ENCODE measurements around the gene TMEM220. TPM values are rescaled to one million over a fixed set of nuclear protein-coding genes. Genes with fewer than 3 reads are reported as not detected.

TMEM220 gene
- total RNA-seq = 1.6 and 1.8 TPM in 2 replicates

DNA sequence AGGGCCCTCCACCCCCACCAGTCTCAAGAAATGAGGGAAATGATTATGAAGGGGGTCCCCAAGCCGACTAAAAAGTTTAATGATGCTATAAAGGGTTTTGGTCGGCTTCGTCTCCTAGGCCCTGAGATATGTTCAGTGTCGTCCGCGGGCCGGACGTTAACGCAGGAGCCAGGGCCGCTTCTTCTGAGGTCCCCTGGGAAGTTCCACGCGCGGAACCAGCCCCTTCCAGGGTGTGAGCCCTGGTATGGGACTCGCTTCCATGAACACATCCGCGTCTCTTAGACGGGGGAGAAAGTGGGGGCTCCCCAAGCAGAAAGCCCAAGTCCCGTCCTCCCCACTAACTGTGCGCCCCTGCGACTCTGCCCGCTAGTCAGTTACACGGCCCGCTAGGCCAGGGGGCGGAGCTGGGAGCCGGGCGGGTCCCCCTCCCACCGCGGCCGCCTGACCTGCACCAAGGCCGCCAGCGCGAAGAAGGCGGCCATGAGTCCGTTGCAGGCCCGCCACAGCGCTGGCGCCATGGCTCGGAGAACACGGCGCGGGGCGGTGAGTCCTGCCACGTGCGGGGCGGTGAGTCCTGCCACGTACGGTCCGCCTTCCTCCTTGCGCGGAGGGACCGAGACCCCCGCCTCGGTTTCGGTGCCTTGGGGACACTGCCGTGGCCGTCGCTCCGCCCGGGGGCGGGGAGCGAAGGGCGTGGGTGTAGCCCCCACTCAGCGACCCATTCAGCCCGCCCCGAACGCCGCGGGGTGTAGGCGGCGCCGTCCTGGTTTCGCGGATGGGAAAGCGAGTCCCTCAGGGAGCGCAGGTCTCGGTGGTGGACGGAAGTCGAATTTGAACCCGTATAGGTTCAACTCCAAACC is at the start of gene TMEM220:
Gene TMEM220, minus strand, starts transcription at position 690 of the 860 bp plus-strand sequence. Its CDS starts 172 bp downstream, at position 518.

DNA sequence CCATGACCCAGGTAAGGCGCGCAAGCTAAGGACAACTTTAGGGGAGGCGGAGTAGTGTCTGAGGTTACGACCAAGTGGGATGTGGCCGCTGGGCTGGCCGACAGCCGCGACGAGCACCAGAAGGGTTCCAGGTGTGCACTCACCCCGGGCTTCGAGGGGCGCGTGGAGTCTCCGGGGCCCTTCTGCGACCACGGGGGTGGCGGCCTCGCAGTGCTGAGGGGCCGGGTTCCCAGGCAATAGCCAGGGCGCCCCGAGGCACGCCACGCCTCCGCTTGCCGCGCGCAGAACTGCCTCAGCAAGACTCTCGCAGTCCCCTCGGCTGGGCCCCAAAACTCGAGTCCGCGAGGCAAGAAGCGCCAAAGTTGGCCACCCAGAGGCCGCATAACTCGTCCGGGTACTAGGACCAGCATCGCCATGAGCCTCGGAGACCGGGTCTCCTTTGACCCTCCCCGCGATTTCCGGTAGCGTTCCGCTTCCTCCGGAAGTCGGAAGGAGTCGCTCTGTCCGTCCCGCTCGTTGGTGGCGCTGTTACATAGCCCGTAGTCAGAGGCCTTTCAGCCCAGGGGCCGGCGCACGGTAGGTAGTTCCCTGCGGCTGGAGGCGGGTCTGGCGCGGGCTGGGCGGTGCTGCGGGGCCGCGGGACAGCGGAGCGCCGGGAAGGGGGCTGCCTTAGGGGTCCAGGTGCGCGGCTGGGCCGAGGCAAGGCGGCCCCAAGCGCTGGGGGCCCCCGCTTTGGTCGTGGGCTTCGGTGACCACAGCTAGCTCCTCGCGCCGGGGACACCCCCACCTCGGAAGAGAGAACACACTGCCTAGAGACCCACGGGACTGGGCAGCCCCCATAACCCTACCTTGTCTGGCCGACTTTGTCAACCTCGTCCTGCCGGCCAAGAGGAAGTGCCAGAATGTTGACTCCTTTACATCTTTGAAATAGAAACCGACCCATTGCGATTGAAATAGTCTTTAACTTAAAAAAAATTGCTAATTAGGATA is 32.4 kb downstream of the TMEM220 start, which contains the start of the genes ADPRM and SCO1:
Gene ADPRM, plus strand, starts transcription at position 503 of the 990 bp plus-strand sequence. CDS start 7,333 bp downstream, outside the sequence.
Gene SCO1, minus strand, starts transcription at position 442 of the 990 bp plus-strand sequence. Its CDS starts 26 bp downstream, at position 416.

Other genes with a start within 250 kb of the TMEM220 start
- not detected in 2 replicates for gene MYH1, start 211.5 kb downstream of the TMEM220 start, total RNA-seq
- not detected in 2 replicates for gene MYH2, start 180.4 kb downstream of the TMEM220 start, total RNA-seq
- gene MYH3, start 72.7 kb downstream of the TMEM220 start, total RNA-seq = 0.22 and 0.86 TPM in 2 replicates
- 20.1 and 20.2 TPM in 2 replicates for gene SCO1, start 32.5 kb downstream of the TMEM220 start, total RNA-seq
- 10.0 and 11.6 TPM in 2 replicates for gene ADPRM, start 32.4 kb downstream of the TMEM220 start, total RNA-seq
- not detected in 2 replicates for gene TMEM238L, start 74.1 kb upstream of the TMEM220 start, total RNA-seq
- not detected in 2 replicates for gene PIRT, start 108.1 kb upstream of the TMEM220 start, total RNA-seq

Data from placental pericyte (primary cell).